Tibial nerve (tissue), 3 donors: ENCODE data around the gene COL4A3.

Experiments used
- CTCF ChIP-seq, 5 experiments: fragments of 200-600 bp in 3 of 5; fragments of 450-650 bp in 2 of 5; sonication (generic) in 3 of 5; IDR thresholded peaks; one replicate each; pipeline ENCODE4 v1.5.1; 2016 to 2019; ENCODE audit warnings: antibody characterized with exemption in 5 of 5, mild to moderate bottlenecking in 3 of 5, moderate library complexity in 2 of 5
- POLR2A ChIP-seq, 2 donors: fragments of 450-650 bp; IDR thresholded peaks; one replicate each; pipeline ENCODE4 v1.6.1; 2017; ENCODE audit warnings: antibody characterized with exemption in 2 of 2, mild to moderate bottlenecking in 2 of 2, moderate library complexity in 2 of 2

- TF ChIP-seq CTCF (IDR thresholded peaks at IDR 0.05) (no peak), POLR2A (IDR thresholded peaks at IDR 0.05) (no peak)
Observed at GRCh38 chr2:227295806-227296205, 131.4 kb downstream of the COL4A3 start.
